Measurements from ENCODE around the gene DCAF8.

DNA sequence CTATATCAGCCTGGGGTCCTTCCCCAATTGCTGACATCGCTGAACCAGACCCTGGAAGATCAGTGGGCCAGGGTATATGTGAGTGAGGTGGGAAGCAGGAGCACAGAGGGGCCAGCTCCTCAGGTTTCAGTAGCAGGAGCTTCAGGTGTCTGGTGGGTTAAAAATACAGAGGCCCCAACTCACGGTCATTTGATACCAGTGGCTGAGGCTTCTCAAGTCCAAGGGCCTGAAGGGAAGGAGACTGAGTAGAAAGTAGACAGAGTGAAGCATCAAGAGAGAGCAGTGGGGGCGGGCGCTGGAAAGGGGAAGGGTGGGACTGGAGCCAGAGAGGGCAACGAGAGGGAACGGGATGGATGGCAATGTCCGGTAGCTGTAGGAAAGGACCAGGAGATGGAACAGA, 74.0 kb downstream of the DCAF8 start:
- TF ChIP-seq EZH2phosphoT487 (IDR thresholded peaks at IDR 0.05; ENCODE audit: low read depth): no peak
- TF ChIP-seq, protein P1, sequence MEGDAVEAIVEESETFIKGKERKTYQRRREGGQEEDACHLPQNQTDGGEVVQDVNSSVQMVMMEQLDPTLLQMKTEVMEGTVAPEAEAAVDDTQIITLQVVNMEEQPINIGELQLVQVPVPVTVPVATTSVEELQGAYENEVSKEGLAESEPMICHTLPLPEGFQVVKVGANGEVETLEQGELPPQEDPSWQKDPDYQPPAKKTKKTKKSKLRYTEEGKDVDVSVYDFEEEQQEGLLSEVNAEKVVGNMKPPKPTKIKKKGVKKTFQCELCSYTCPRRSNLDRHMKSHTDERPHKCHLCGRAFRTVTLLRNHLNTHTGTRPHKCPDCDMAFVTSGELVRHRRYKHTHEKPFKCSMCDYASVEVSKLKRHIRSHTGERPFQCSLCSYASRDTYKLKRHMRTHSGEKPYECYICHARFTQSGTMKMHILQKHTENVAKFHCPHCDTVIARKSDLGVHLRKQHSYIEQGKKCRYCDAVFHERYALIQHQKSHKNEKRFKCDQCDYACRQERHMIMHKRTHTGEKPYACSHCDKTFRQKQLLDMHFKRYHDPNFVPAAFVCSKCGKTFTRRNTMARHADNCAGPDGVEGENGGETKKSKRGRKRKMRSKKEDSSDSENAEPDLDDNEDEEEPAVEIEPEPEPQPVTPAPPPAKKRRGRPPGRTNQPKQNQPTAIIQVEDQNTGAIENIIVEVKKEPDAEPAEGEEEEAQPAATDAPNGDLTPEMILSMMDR (IDR thresholded peaks at IDR 0.05; ENCODE audit: low read depth, low read length): no peak
